HEK293T (cell line): ENCODE measurements around the gene CADM2.
"Not testable (repeated sequence)": the region's sequence is repeated elsewhere in the genome, so short reads cannot be mapped to it uniquely, and the experiment has no call there.

Experiments used
- HDGF ChIP-seq: fragments of 450-650 bp; IDR thresholded peaks from 2 replicates; pipeline ENCODE4 v1.6.1; 2017; ENCODE audit warnings: antibody characterized with exemption, borderline replicate concordance
- LEF1 ChIP-seq: fragments of 450-650 bp; IDR thresholded peaks from 2 replicates; pipeline ENCODE4 v1.6.1; 2017; ENCODE audit warnings: mild to moderate bottlenecking, borderline replicate concordance
- SP1 ChIP-seq: fragments of 450-650 bp; IDR thresholded peaks from 2 replicates; pipeline ENCODE4 v1.6.1; 2017
- SUZ12 ChIP-seq: fragments of 450-650 bp; IDR thresholded peaks from 2 replicates; pipeline ENCODE4 v1.6.1; 2016; ENCODE audit warnings: mild to moderate bottlenecking

GRCh38 chr3:85989581-85989980 is 1030.8 kb downstream of the CADM2 start:
- not testable (repeated sequence) for TF ChIP-seq SUZ12, LEF1, HDGF, SP1
